LNCAP (cell line): ENCODE measurements around the gene RASA4B.

ENCODE experiments used
- CTCF ChIP-seq: fragments of 450-650 bp; IDR thresholded peaks from 2 replicates; pipeline ENCODE4 v1.5.1; 2017; ENCODE audit warnings: mild to moderate bottlenecking

The RASA4B gene

GRCh38 chr7:102472126-102473041, 45.2 kb downstream of the RASA4B start:
- no peak for TF ChIP-seq CTCF

- no peak for TF ChIP-seq CTCF
Measured at GRCh38 chr7:102471791-102472125, 45.8 kb downstream of the RASA4B start.

- TF ChIP-seq CTCF = no peak
Measured at GRCh38 chr7:102469972-102470825, 47.4 kb downstream of the RASA4B start.

GRCh38 chr7:102469351-102469971, 48.1 kb downstream of the RASA4B start:
- no peak for TF ChIP-seq CTCF

GRCh38 chr7:102468478-102469350, 48.9 kb downstream of the RASA4B start:
- TF ChIP-seq CTCF = no peak

- no peak for TF ChIP-seq CTCF
Measured at GRCh38 chr7:102467581-102468477, 49.7 kb downstream of the RASA4B start.
